ENCODE data around the gene STX11. TPM values are rescaled to one million over a fixed set of nuclear protein-coding genes. Genes with fewer than 3 reads are reported as not detected.

STX11 gene
- total and polyA plus RNA-seq, 2 of the 13 experiments (the other 11 are each of a cell fraction or from before 2014, with no cell fraction given): 0.03 TPM; not detected in 1

DNA sequence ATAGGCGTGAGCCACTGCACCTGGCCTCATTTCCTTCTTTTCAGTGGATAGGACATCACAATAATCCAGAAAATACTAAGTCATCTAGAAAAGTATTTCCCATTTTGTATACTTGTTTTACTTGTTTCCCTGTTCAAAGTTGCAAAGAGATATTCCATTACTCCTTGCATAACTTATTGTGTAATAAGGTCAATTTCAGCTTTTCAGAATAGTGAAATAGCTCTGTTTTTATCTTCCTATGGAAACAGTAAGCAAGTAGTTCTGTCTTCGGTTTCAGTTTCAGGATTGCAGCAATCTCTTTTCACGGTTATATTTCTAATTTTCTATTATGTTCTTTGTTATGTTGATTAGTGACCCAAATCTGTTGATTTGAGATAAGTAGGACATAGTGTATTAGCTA, 6.0 kb downstream of the STX11 start:
- H3K9ac ChIP-seq (ENCODE audit: insufficient read depth, low read depth, low read length): no peak overlapping the region
- H3K27ac ChIP-seq (ENCODE audit: extremely low read length, insufficient read depth, low read length): no peak overlapping the region
- in situ Hi-C loops (cut with HindIII; ENCODE audit: extremely low pct_ligation_motif_present, low pct_unique_long_range_greater_than_20kb) (no loop called here), intact Hi-C loops (cut with micrococcal nuclease; ENCODE audit: unreplicated experiment) (no loop called here)
- H3K4me3 ChIP-seq (replicated peaks in 1 of 3; ENCODE audit: insufficient read depth in 1 of 3, low read depth in 2 of 3, low read length in 3 of 3): no peak overlapping the region
- no peak overlapping the region for H3K4me2 ChIP-seq (ENCODE audit: low read depth, low read length)
- 30% methylated on average over 3 of the region's 3 CpGs for WGBS (ENCODE audit: low lambda C conversion rate)
- H3K27me3 ChIP-seq (ENCODE audit: control insufficient read depth in 1 of 2, insufficient read depth in 2 of 2, low read length in 2 of 2): peaks cover 2 to 20% of the 10 kb centered on the region in 2 experiments; a peak in 4 of 5 replicates
- no peak for TF ChIP-seq ZNF484 (CRISPR knock-in tag; IDR thresholded peaks at IDR 0.05; ENCODE audit: borderline replicate concordance, low read depth)
- TF ChIP-seq PHF5A (CRISPR knock-in tag; IDR thresholded peaks at IDR 0.05; ENCODE audit: low read depth, unreplicated experiment): no peak
- TF ChIP-seq CEBPB (IDR thresholded peaks at IDR 0.05; ENCODE audit: borderline replicate concordance, low read depth, low read length): peak; percentile 78; the same call in 1 of the 2 replicates
- no peak for TF ChIP-seq ZNF768 (CRISPR knock-in tag; IDR thresholded peaks at IDR 0.05)
- TF ChIP-seq, protein P1, sequence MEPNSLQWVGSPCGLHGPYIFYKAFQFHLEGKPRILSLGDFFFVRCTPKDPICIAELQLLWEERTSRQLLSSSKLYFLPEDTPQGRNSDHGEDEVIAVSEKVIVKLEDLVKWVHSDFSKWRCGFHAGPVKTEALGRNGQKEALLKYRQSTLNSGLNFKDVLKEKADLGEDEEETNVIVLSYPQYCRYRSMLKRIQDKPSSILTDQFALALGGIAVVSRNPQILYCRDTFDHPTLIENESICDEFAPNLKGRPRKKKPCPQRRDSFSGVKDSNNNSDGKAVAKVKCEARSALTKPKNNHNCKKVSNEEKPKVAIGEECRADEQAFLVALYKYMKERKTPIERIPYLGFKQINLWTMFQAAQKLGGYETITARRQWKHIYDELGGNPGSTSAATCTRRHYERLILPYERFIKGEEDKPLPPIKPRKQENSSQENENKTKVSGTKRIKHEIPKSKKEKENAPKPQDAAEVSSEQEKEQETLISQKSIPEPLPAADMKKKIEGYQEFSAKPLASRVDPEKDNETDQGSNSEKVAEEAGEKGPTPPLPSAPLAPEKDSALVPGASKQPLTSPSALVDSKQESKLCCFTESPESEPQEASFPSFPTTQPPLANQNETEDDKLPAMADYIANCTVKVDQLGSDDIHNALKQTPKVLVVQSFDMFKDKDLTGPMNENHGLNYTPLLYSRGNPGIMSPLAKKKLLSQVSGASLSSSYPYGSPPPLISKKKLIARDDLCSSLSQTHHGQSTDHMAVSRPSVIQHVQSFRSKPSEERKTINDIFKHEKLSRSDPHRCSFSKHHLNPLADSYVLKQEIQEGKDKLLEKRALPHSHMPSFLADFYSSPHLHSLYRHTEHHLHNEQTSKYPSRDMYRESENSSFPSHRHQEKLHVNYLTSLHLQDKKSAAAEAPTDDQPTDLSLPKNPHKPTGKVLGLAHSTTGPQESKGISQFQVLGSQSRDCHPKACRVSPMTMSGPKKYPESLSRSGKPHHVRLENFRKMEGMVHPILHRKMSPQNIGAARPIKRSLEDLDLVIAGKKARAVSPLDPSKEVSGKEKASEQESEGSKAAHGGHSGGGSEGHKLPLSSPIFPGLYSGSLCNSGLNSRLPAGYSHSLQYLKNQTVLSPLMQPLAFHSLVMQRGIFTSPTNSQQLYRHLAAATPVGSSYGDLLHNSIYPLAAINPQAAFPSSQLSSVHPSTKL (CRISPR knock-in tag; IDR thresholded peaks at IDR 0.05): no peak
- TF ChIP-seq XRCC5 (optimal IDR thresholded peaks at IDR 0.05; ENCODE audit: low read length): no peak
- no TSS peak for BruUV-seq (replicated peaks)
- ATAC-seq (no peak), DNase-seq (ENCODE audit: low spot score) (no peak), FAIRE-seq (no peak)
- H3K9me3 ChIP-seq (ENCODE audit: low read length): no peaks in the 10 kb centered on the region
- no peaks in the 10 kb centered on the region for H3K36me3 ChIP-seq (replicated peaks in 1 of 2; ENCODE audit: control insufficient read depth in 1 of 2, insufficient read depth in 2 of 2, low read length in 2 of 2)
- peaks cover 2% of the 10 kb centered on the region; the same call in 1 of the 2 replicates for H3K4me1 ChIP-seq (ENCODE audit: insufficient read depth, low read length)
- no peak overlapping the region for H2AFZ ChIP-seq (ENCODE audit: low read length)
- no peaks in the 10 kb centered on the region for H4K20me1 ChIP-seq (ENCODE audit: insufficient read depth, low read length)
- no peaks in the 10 kb centered on the region for H3K79me2 ChIP-seq (ENCODE audit: insufficient read depth, low read length)
- CTCF ChIA-PET (ENCODE audit: low intra/inter-chr PET ratio, low total read pairs): no interaction called here
- POLR2A ChIA-PET: no interaction called here

Data from HepG2 (cell line).